OCI-LY1 (cell line): Measurements from ENCODE around the gene NOTUM.

Experiments
- CTCF ChIP-seq: fragments of 200-600 bp; sonication (generic), shearing (Covaris generic); IDR thresholded peaks from 2 replicates; pipeline ENCODE4 v1.5.1; 2017; ENCODE audit warnings: mild to moderate bottlenecking, antibody characterized with exemption, low read length, moderate library complexity, mixed read lengths
- EZH2 ChIP-seq: fragments of 200-600 bp; sonication (generic), shearing (Covaris generic); IDR thresholded peaks from 2 replicates; pipeline ENCODE4 v1.8.0; 2017; ENCODE audit warnings: borderline replicate concordance, mixed run types, mild to moderate bottlenecking, antibody characterized with exemption, low read length, moderate library complexity, mixed read lengths

DNA sequence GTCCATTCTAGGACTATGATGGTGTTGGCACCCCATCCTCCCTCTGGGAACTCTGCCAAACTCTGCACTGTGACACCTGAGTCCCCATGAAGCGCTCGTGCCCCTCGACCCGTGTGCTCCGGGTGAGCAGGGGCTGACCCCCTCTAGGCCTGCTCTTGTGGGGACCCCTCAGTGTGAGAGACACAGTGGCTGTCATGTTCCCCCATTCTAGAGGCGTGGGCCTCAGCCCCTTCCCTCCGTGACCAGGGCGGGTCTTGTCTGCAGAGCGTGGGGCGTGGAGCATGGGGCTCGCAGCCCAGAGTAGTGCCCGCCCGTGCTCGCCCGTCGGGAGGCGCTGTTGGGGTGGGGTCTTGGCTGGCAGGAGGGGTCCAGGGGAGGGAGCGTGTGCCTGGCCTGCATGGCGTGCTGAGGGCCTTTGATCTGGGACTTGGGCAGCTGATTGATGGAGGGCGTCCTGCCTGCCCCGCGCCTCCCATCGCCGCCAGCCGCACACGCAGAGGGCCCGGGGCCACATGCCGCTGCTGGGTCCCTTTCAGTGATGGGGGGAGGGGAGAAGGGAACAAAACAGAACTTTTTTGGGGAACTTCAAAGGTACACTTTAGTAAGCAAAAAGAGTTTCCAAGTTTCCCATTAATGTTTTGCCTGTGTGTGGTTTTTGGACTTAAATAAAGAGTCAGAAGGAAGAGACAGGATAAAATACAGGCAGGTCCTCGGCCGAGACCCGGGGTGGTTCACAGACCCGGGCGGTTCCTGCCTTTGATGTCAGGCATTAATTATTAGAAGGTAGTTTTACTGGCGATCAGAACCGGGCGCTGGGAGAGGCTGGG lies 39.2 kb upstream of the NOTUM start:
- TF ChIP-seq CTCF, result no peak
- TF ChIP-seq EZH2, result no peak
